Panc1 (cell line): ENCODE measurements around the gene HSF2BP. TPM values are rescaled to one million over a fixed set of nuclear protein-coding genes. Genes with fewer than 3 reads are reported as not detected.

Experiments used
- ATAC-seq: fragments of 200-7000 bp; cut with Tn5 transposase; 2 replicates; pipeline ENCODE4 v1.9.1; 2020; ENCODE audit warnings: mild to moderate bottlenecking, moderate library complexity
- BruUV-seq: library from RNA; stranded (reverse); fragments of 400-500 nt; replicated peaks from 2 replicates; lab custom pipeline; 2021; lab: Mats Ljungman, UMichigan
- CTCF ChIA-PET: fragments of 300-600 bp; sonication (Branson Sonifier 250); formaldehyde crosslinking; loops from one replicate; lab custom pipeline; 2022; ENCODE audit warnings: antibody characterized with exemption; lab: Charles Lee
- POLR2A ChIA-PET: fragments of 300-600 bp; sonication (Branson Sonifier 250); formaldehyde crosslinking; loops from one replicate; lab custom pipeline; 2022; ENCODE audit warnings: antibody characterized with exemption; lab: Charles Lee
- DNase-seq: peaks from one replicate; pipeline ENCODE4 v3.0.0-alpha.2; 2010; ENCODE audit warnings: low read depth, low spot score
- H3K27ac ChIP-seq: 2 replicates; pipeline ENCODE4 v1.5.1; 2011; ENCODE audit warnings: mild to moderate bottlenecking, low read length, inconsistent platforms
- H3K27me3 ChIP-seq: fragments of 200-500 bp; sonication (Bioruptor generic); 2 replicates; pipeline ENCODE4 v1.6.0; 2014; ENCODE audit warnings: low read length, inconsistent platforms; ENCODE audit not compliant: control insufficient read depth, insufficient read depth
- H3K36me3 ChIP-seq: fragments of 200-500 bp; sonication (Bioruptor generic); 2 replicates; pipeline ENCODE4 v1.5.1; 2014; ENCODE audit warnings: inconsistent platforms, mild to moderate bottlenecking, low read length, moderate library complexity; ENCODE audit not compliant: control insufficient read depth, insufficient read depth
- H3K4me1 ChIP-seq: 2 replicates; pipeline ENCODE4 v1.5.1; 2011; ENCODE audit warnings: inconsistent platforms, mild to moderate bottlenecking, low read length, moderate library complexity; ENCODE audit not compliant: control insufficient read depth, insufficient read depth
- H3K4me3 ChIP-seq, 2 experiments: 2 replicates each; pipeline ENCODE4 v1.5.1; 2011 to 2012; ENCODE audit warnings: low read depth in 2 of 2, low read length in 2 of 2, mild to moderate bottlenecking in 2 of 2, inconsistent platforms in 1 of 2, moderate library complexity in 1 of 2
- H3K9me3 ChIP-seq: fragments of 200-500 bp; sonication (Bioruptor generic); 2 replicates; pipeline ENCODE4 v1.5.1; 2014; ENCODE audit warnings: low read depth, mild to moderate bottlenecking, inconsistent platforms, low read length, moderate library complexity; ENCODE audit not compliant: control insufficient read depth, insufficient read depth
- CTCF ChIP-seq: fragments of 450-650 bp; IDR thresholded peaks from 2 replicates; pipeline ENCODE4 v1.5.1; 2017; ENCODE audit warnings: mild to moderate bottlenecking
- POLR2AphosphoS5 ChIP-seq: IDR thresholded peaks from 2 replicates; pipeline ENCODE4 v1.6.1; 2012; ENCODE audit warnings: mild to moderate bottlenecking, low read depth, low read length, moderate library complexity
- SIN3A ChIP-seq: IDR thresholded peaks from 2 replicates; pipeline ENCODE4 v1.6.1; 2012; ENCODE audit warnings: low read depth, mild to moderate bottlenecking, low read length, moderate library complexity, borderline replicate concordance; ENCODE audit not compliant: insufficient read depth
- TCF7L2 ChIP-seq: IDR thresholded peaks from 2 replicates; pipeline ENCODE4 v1.6.1; 2011; ENCODE audit warnings: mild to moderate bottlenecking, low read depth, low read length, inconsistent platforms
- in situ Hi-C: cut with HindIII; loops from 2 replicates; pipeline ENCODE4 v1.10.0; 2016; ENCODE audit warnings: low sequenced_read_pairs, low pct_unique_long_range_greater_than_20kb
- intact Hi-C: fragments of 100-400 bp; cut with micrococcal nuclease; formaldehyde crosslinking; loops from one replicate; pipeline ENCODE4 v1.10.0; 2022; ENCODE audit not compliant: unreplicated experiment
- total RNA-seq: library from RNA; stranded (reverse); gene quantifications from one replicate; pipeline ENCODE4 v1.2.1, GENCODE V29; 2021; ENCODE audit not compliant: unreplicated experiment
- TF ChIP-seq, protein P1 (sequence below), 2 experiments: IDR thresholded peaks; 2 replicates each; pipeline ENCODE4 v1.6.1; 2011 to 2012; ENCODE audit warnings: low read depth in 2 of 2, control low read depth in 1 of 2, low read length in 1 of 2, mild to moderate bottlenecking in 1 of 2, moderate library complexity in 1 of 2; ENCODE audit not compliant: insufficient read depth in 1 of 2

The HSF2BP gene
- total RNA-seq, 1 experiment from 2014 or later: 4.2 TPM

DNA sequence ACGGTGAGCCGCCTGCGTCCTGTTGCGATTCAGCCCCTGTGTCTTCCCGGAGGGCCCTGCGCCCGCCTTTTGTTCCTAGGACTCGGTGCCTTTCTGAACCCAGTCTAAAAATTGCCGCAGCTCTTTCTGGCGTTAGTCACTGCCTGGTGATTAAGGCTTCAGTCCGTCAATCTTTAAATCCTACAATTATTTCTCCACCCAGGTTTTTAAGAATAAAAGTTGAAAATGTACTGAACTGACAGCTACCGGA lies 43.4 kb upstream of the HSF2BP start:
- TF ChIP-seq CTCF: no peak
- no peak for TF ChIP-seq TCF7L2
- TF ChIP-seq POLR2AphosphoS5: no peak
- TF ChIP-seq, protein P1, sequence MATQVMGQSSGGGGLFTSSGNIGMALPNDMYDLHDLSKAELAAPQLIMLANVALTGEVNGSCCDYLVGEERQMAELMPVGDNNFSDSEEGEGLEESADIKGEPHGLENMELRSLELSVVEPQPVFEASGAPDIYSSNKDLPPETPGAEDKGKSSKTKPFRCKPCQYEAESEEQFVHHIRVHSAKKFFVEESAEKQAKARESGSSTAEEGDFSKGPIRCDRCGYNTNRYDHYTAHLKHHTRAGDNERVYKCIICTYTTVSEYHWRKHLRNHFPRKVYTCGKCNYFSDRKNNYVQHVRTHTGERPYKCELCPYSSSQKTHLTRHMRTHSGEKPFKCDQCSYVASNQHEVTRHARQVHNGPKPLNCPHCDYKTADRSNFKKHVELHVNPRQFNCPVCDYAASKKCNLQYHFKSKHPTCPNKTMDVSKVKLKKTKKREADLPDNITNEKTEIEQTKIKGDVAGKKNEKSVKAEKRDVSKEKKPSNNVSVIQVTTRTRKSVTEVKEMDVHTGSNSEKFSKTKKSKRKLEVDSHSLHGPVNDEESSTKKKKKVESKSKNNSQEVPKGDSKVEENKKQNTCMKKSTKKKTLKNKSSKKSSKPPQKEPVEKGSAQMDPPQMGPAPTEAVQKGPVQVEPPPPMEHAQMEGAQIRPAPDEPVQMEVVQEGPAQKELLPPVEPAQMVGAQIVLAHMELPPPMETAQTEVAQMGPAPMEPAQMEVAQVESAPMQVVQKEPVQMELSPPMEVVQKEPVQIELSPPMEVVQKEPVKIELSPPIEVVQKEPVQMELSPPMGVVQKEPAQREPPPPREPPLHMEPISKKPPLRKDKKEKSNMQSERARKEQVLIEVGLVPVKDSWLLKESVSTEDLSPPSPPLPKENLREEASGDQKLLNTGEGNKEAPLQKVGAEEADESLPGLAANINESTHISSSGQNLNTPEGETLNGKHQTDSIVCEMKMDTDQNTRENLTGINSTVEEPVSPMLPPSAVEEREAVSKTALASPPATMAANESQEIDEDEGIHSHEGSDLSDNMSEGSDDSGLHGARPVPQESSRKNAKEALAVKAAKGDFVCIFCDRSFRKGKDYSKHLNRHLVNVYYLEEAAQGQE (IDR thresholded peaks at IDR 0.05; ENCODE audit: insufficient read depth in 1 of 2, low read depth in 2 of 2, low read length in 1 of 2): no peak
- TF ChIP-seq SIN3A: no peak
- DNase-seq: no peak
- no peak overlapping the region for H3K27ac ChIP-seq
- H3K9me3 ChIP-seq: no peaks in the 10 kb centered on the region
- no peaks in the 10 kb centered on the region for H3K4me1 ChIP-seq
- no TSS peak for BruUV-seq
- no peaks in the 10 kb centered on the region for H3K36me3 ChIP-seq
- no peak overlapping the region for H3K4me3 ChIP-seq
- no peak for ATAC-seq
- H3K27me3 ChIP-seq: no peaks in the 10 kb centered on the region
- in situ Hi-C loops (no loop called here), intact Hi-C loops (no loop called here)
- ChIA-PET CTCF (no interaction called here), POLR2A (no interaction called here)

DNA sequence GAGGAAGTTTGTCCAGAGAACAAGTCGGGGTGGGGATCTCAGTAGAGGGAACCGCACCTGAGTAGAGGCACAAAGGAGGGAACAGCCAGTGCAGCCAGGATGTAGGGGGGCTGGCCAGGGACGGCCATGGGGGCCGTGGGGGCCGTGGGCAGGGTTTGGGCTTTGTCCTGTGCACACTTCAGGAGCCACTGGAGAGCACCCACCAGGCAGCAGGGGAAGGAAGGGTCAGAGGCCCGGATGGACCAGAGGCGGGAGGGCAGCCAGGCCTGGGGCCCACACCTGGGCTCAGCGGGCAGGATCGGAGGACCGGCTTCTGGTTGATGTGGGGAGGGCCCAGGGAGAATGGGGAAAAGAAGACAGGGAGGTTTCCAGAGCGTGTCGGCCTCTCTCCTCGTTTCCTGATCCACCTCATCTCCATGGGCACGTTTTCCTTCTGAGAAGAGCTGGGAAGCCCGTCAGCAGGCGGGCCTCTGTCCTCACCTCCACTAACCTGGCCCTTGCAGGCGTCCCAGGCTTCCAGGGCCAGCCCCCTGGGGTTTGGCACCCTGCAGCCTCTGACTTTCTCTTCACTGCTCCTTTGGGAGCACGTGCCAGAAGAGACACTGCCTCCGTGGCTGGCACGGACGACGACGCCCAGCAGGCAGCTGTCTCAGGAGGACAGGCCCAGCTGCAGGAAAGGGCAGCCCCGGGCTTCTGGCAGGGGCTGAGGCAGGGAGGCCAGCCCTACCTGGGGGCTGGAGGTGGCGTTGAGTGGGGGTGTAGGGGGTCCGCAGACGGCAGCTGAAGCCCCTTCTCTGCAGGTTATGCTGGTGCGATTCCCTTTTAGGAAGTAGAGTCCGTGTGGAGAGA lies 42.9 kb upstream of the HSF2BP start:
- POLR2A ChIA-PET: no interaction called here
- H3K4me1 ChIP-seq: no peaks in the 10 kb centered on the region
- DNase-seq: no peak
- no peak for ATAC-seq
- no TSS peak for BruUV-seq
- intact Hi-C loops (no loop called here), in situ Hi-C loops (no loop called here)
- H3K36me3 ChIP-seq: no peaks in the 10 kb centered on the region
- no peak overlapping the region for H3K27ac ChIP-seq
- TF ChIP-seq CTCF: no peak
- no peak for TF ChIP-seq POLR2AphosphoS5
- TF ChIP-seq TCF7L2: no peak
- no peak for TF ChIP-seq SIN3A
- TF ChIP-seq, protein P1 (IDR thresholded peaks at IDR 0.05; ENCODE audit: insufficient read depth in 1 of 2, low read depth in 2 of 2, low read length in 1 of 2): no peak
- H3K27me3 ChIP-seq: no peaks in the 10 kb centered on the region
- CTCF ChIA-PET: no interaction called here
- H3K9me3 ChIP-seq: no peaks in the 10 kb centered on the region
- H3K4me3 ChIP-seq: no peak overlapping the region
